Stimulated activated CD4-positive, alpha-beta T cell treated with anti-CD3 and anti-CD28 coated beads, TNF-alpha, amount 100 ng/mL, for 4 hours (primary cell): ENCODE measurements around the gene FBXO31.
"Not testable (repeated sequence)": the region's sequence is repeated elsewhere in the genome, so short reads cannot be mapped to it uniquely, and the experiment has no call there.

Experiments
- DNase-seq, 3 experiments: peaks; one replicate each; pipeline ENCODE4 v3.0.0-alpha.2; 2020; ENCODE audit warnings: low read depth in 3 of 3

Gene FBXO31

GRCh38 chr16:87384875-87385167 lies 1.2 kb upstream of the FBXO31 start:
- not testable (repeated sequence) for DNase-seq

- no peak for DNase-seq
These were observed 742 bp upstream of the FBXO31 start for GRCh38 chr16:87384162-87384874.

GRCh38 chr16:87382023-87382785 lies 1.4 kb downstream of the FBXO31 start:
- DNase-seq: no peak

- DNase-seq: no peak
These were observed 2.7 kb downstream of the FBXO31 start for GRCh38 chr16:87380881-87381280.

GRCh38 chr16:87380403-87380802 lies 3.2 kb downstream of the FBXO31 start:
- DNase-seq: no peak

- not testable (repeated sequence) for DNase-seq
These were observed 4.2 kb downstream of the FBXO31 start for GRCh38 chr16:87379312-87379752.

- no peak for DNase-seq
These were observed 6.9 kb downstream of the FBXO31 start for GRCh38 chr16:87376660-87377059.

GRCh38 chr16:87375426-87376135 lies 8.0 kb downstream of the FBXO31 start:
- no peak for DNase-seq

GRCh38 chr16:87374313-87374712 lies 9.3 kb downstream of the FBXO31 start:
- DNase-seq: no peak

GRCh38 chr16:87372305-87372704 lies 11.3 kb downstream of the FBXO31 start:
- DNase-seq: no peak

GRCh38 chr16:87371261-87371866 lies 12.2 kb downstream of the FBXO31 start:
- no peak for DNase-seq

- no peak for DNase-seq
These were observed 13.5 kb downstream of the FBXO31 start for GRCh38 chr16:87369796-87370719.

GRCh38 chr16:87369117-87369765 lies 14.3 kb downstream of the FBXO31 start:
- DNase-seq: no peak

- DNase-seq: no peak
These were observed 15.4 kb downstream of the FBXO31 start for GRCh38 chr16:87368029-87368770.

- no peak for DNase-seq
These were observed 16.0 kb downstream of the FBXO31 start for GRCh38 chr16:87367529-87367928.

GRCh38 chr16:87366930-87367329 lies 16.6 kb downstream of the FBXO31 start:
- DNase-seq: no peak

- no peak for DNase-seq
These were observed 17.3 kb downstream of the FBXO31 start for GRCh38 chr16:87366288-87366687.

GRCh38 chr16:87365021-87365713 lies 18.4 kb downstream of the FBXO31 start:
- DNase-seq: no peak

GRCh38 chr16:87363771-87364455 lies 19.7 kb downstream of the FBXO31 start:
- DNase-seq: no peak
